Heart left ventricle (tissue), 16 donors: ENCODE results near the gene OGFR. TPM values are rescaled to one million over a fixed set of nuclear protein-coding genes. Genes with fewer than 3 reads are reported as not detected.

Experiments used
- ATAC-seq, 4 donors: fragments of 200-7000 bp; cut with Tn5 transposase; one replicate each; pipeline ENCODE4 v1.9.1; 2020 to 2022; ENCODE audit warnings: moderate library complexity in 4 of 4, mild to moderate bottlenecking in 3 of 4, moderate number of reproducible peaks in 1 of 4
- DNase-seq, 5 donors: peaks; one replicate each; pipeline ENCODE4 v3.0.0-alpha.2; 2020
- H3K27ac ChIP-seq, 12 donors: fragments of 200-600 bp; sonication (generic) in 4 of 12; one replicate each; pipeline versions ENCODE4 v1.5.0 to v1.8.0; 2016 to 2022; ENCODE audit warnings: mild to moderate bottlenecking in 2 of 12
- H3K27me3 ChIP-seq, 9 donors: fragments of 200-600 bp; sonication (generic) in 2 of 9; one replicate each; pipeline versions ENCODE4 v1.5.1 to v1.8.0; 2016 to 2022; ENCODE audit warnings: mild to moderate bottlenecking in 3 of 9
- H3K36me3 ChIP-seq, 9 donors: fragments of 200-600 bp; sonication (generic) in 2 of 9; one replicate each; pipeline versions ENCODE4 v1.5.0 to v1.8.0; 2018 to 2022; ENCODE audit warnings: mild to moderate bottlenecking in 2 of 9
- H3K4me1 ChIP-seq, 12 donors: fragments of 200-600 bp; sonication (generic) in 4 of 12; one replicate each; pipeline versions ENCODE4 v1.5.0 to v1.8.0; 2016 to 2022; ENCODE audit warnings: mild to moderate bottlenecking in 3 of 12
- H3K4me3 ChIP-seq, 12 donors: fragments of 200-600 bp; sonication (generic) in 4 of 12; one replicate each; pipeline versions ENCODE4 v1.5.0 to v1.8.0; 2017 to 2022; ENCODE audit warnings: mild to moderate bottlenecking in 9 of 12, moderate library complexity in 4 of 12
- H3K9me3 ChIP-seq, 12 donors: fragments of 200-600 bp; sonication (generic) in 4 of 12; one replicate each; pipeline versions ENCODE4 v1.5.0 to v1.8.0; 2016 to 2022; ENCODE audit warnings: mild to moderate bottlenecking in 1 of 12
- POLR2A ChIP-seq, 2 donors: fragments of 450-650 bp; IDR thresholded peaks; one replicate each; pipeline ENCODE4 v1.6.1; 2017; ENCODE audit warnings: antibody characterized with exemption in 2 of 2, mild to moderate bottlenecking in 2 of 2, moderate library complexity in 2 of 2
- WGBS, 4 donors: extraction: QIAGEN DNeasy Blood & Tissue Kit in 2 of 4; methylation state at CpG; one replicate each; pipeline versions ENCODE4 v1.1.5 to v1.1.7; 2013 to 2018; 5-methylcytosine and 5-hydroxymethylcytosine counted together
- intact Hi-C, 10 donors: fragments of 100-400 bp; cut with DNase I; formaldehyde crosslinking; loops; one replicate each; pipeline versions ENCODE4 v1.11.1 to v1.14.2; 2022
- polyA plus RNA-seq, 2 donors: library from polyadenylated mRNA; stranded (reverse); fragments of 200-250 nt; gene quantifications; one replicate each; pipeline ENCODE4 v1.2.3, GENCODE V29; 2013
- total RNA-seq, 9 donors: library from RNA; depleted of rRNA in 2 of 9; stranded (reverse); fragments of >200 nt in 2 of 9; fragmentation: NEBNext Ultra II Directional in 3 of 9; extraction: Animal tissue kit (Norgen Biotek cat#: 25700) in 3 of 9; gene quantifications; one replicate each; pipeline versions ENCODE4 v1.1.0 to v1.2.4, GENCODE V29; 2016 to 2023
- TF ChIP-seq, protein P1 (sequence below), 12 donors: fragments of 200-600 bp; sonication (generic) in 4 of 12; IDR thresholded peaks; one replicate each; pipeline versions ENCODE4 v1.5.0 to v1.8.0; 2018 to 2022; ENCODE audit warnings: antibody characterized with exemption in 12 of 12, mild to moderate bottlenecking in 5 of 12
- donor health status: ischemic (EF 13 %, LVEDD 7.1; RV severe dilation, severe dysfunction).
- donor health status: healthy with polysubstance abuse.
- donor health status: DM: no; HTN: yes; CAD: no.
- donor health status: DM: no; HTN: no; CAD: no.
- donor health status: ischemic (EF 25% LVEDD 6.9; RV normal size, moderate dysfunction).
- donor health status: ischemic (EF 25% LVEDD 5.7; RV mildly dilated, moderate dysfunction).
- donor health status: healthy.
- donor health status: DM: yes; HTN: yes; CAD: no.
- donor health status: ischemic (EF 35%, LVEDD 5.7; RV mildly dilated, moderate dysfunction).
- donor health status: nonischemic (EF 11% LVEDD 7.7; RV severe dilation, severe dysfunction).
- donor health status: DM: yes; HTN: yes; CAD: no.
- donor health status: PGD.
- donor health status: ischemic (EF 29% LVEDD 5.4; RV normal size, mild dysfunction).
- donor health status: nonischemic (EF 23%, LVEDD 6.1; RV moderate dilation, normal function).

Gene OGFR
- total and polyA plus RNA-seq, 11 donors: 14.9 to 46.9 (median 21.2) TPM

DNA sequence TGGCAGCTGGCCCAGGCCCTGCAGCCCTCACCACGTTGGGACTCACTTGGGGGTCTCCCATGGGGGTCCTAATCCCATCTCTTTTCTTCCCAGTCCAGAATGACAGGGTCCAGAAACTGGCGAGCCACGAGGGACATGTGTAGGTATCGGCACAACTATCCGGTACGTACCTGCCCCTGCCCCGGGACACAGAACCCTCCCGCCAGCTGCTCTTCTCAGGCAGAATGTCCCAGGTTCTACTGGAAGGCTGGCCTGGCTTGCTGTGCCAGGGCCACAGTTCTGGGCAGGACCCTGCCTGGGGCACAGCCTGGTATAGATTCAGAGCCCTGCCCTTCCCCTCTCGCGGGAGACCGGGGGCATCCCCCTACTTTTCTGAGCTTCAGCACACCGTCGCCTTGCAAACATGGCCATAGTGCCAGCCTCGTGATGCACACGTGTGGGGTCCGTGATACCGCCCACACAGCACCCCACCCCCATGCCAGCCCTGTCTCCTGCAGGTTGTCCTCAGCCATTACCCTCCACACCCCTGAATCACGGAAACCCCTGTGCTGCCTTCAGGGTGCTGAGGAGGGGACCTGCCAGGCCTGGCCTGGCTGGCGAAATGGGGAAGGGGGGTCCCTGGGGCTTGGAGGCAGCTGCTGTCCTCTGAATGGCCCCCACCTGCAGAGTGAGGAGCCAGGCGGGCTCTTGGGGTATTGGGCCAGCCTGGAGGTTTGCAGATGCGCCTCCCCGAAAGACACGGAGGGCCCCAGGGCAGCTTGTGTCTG is 3.0 kb downstream of the OGFR start:
- H3K4me1 ChIP-seq: peaks cover 0 to 49% (median 33%) of the 10 kb centered on the region in 12 donors
- ATAC-seq (no peak), DNase-seq (no peak)
- WGBS, 4 donors: 84 to 90% (median 86%) methylated on average over 23 of the region's 23 CpGs
- H3K36me3 ChIP-seq: peaks cover 4 to 64% (median 52%) of the 10 kb centered on the region in 9 donors
- no peak for TF ChIP-seq POLR2A (IDR thresholded peaks at IDR 0.05)
- TF ChIP-seq, protein P1, sequence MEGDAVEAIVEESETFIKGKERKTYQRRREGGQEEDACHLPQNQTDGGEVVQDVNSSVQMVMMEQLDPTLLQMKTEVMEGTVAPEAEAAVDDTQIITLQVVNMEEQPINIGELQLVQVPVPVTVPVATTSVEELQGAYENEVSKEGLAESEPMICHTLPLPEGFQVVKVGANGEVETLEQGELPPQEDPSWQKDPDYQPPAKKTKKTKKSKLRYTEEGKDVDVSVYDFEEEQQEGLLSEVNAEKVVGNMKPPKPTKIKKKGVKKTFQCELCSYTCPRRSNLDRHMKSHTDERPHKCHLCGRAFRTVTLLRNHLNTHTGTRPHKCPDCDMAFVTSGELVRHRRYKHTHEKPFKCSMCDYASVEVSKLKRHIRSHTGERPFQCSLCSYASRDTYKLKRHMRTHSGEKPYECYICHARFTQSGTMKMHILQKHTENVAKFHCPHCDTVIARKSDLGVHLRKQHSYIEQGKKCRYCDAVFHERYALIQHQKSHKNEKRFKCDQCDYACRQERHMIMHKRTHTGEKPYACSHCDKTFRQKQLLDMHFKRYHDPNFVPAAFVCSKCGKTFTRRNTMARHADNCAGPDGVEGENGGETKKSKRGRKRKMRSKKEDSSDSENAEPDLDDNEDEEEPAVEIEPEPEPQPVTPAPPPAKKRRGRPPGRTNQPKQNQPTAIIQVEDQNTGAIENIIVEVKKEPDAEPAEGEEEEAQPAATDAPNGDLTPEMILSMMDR (IDR thresholded peaks at IDR 0.05): no peak
- H3K9me3 ChIP-seq: no peaks in the 10 kb centered on the region
- intact Hi-C loops: loop anchor here (1.0 to 10.0 kb wide), 8 partner anchors 130 to 503 kb away; partner anchors contain the start of gene ADRM1 (in 1 of the 10)
- no peaks in the 10 kb centered on the region for H3K27me3 ChIP-seq
- no peak overlapping the region for H3K27ac ChIP-seq
- no peak overlapping the region for H3K4me3 ChIP-seq

DNA sequence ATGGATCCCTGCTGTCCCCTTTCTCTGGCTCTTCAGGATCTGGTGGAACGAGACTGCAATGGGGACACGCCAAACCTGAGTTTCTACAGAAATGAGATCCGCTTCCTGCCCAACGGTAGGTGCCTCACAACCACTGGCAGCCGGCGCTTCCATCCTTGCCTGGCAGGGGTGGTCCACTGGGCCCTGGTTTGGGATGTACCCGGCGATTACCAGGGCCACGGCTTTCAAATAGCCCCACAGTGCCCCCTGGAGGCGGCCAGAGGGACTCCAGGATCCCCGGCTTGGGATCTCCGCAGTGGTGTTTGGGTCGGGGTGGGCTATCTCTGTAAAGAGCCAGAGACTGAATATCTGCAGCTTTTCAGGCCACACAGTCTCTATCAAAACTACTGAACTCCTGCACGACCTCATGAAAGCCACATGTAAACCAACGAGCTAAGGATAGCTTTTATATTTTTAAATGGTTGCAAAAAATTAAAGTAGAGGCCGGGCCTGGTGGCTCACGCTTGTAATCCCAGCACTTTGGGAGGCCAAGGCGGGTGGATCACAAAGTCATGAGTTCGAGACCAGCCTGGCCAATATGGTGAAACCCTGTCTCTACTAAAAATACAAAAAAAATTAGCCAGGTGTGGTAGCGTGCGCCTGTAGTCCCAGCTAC is 3.7 kb downstream of the OGFR start:
- H3K27me3 ChIP-seq: no peaks in the 10 kb centered on the region
- intact Hi-C loops: loop anchor here in 8 of 10 donors (1.0 to 10.0 kb wide), 8 partner anchors 131 to 504 kb away; partner anchors contain the start of gene ADRM1 (in 1 of the 8)
- H3K27ac ChIP-seq: no peak overlapping the region
- TF ChIP-seq POLR2A (IDR thresholded peaks at IDR 0.05): no peak
- TF ChIP-seq, protein P1 (IDR thresholded peaks at IDR 0.05): peak; percentile 91 to 96 (median 94)
- 40 to 46% (median 45%) methylated on average over 21 of the region's 21 CpGs for WGBS, 4 donors
- ATAC-seq (peak; percentile 27 to 67 (median 46)), DNase-seq (peak; percentile 62 to 88 (median 67))
- peaks cover 0 to 44% (median 33%) of the 10 kb centered on the region in 12 donors for H3K4me1 ChIP-seq
- H3K4me3 ChIP-seq: no peak overlapping the region
- no peaks in the 10 kb centered on the region for H3K9me3 ChIP-seq
- peaks cover 4 to 68% (median 55%) of the 10 kb centered on the region in 9 donors for H3K36me3 ChIP-seq

DNA sequence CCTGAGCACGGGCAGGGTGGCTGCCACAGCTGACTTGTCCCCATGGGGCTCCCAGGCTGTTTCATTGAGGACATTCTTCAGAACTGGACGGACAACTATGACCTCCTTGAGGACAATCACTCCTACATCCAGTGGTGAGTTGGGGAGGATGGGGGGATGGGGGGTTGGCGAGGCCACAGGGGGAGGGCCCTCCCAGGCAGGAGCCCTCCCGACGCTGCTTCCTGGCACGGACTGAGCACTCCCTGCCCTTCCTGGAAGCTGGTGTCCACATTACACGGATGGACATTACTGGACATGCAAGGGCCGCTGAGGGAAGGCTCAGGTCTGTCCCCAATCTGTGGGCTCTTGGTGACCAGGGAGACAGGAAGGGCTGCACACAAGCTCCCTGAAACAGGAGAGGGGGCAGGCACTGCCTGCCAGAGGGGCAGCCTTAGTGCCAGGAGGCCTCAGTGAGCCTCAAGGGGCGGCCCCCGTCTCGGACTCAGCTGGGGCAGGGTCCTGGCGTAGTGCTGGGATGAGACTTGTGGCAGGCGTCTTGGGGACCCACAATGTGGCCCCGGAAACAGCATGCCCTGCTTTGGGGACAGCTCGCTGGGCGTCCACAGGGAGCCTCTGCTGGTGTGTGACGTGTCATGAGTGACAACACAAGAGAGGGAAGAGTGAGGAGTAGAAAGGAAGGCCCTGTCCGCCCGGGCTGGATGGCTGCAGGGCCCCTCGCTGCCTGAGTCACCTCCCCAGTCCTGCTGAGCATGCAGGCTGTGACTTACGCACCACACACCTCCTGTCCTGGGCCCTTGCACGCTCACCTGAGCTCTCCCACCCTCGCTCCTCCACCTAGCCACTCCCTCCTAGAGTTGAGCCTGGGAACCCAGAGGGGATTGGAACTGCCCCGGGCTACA is 5.1 kb downstream of the OGFR start:
- Histone ChIP-seq H3K4me1 (peaks cover 0 to 35% (median 26%) of the 10 kb centered on the region in 12 donors), H3K4me3 (no peak overlapping the region), H3K36me3 (peaks cover 4 to 75% (median 58%) of the 10 kb centered on the region in 9 donors), H3K9me3 (no peaks in the 10 kb centered on the region), H3K27me3 (peaks cover 0 to 5% (median under 1%) of the 10 kb centered on the region in 9 donors), H3K27ac (no peak overlapping the region)
- intact Hi-C loops: loop anchor here in 7 of 10 donors (2.0 to 10.0 kb wide), 7 partner anchors 132 to 505 kb away; partner anchors contain the start of gene ADRM1 (in 1 of the 7)
- no peak for DNase-seq
- no peak for TF ChIP-seq POLR2A (IDR thresholded peaks at IDR 0.05)
- TF ChIP-seq, protein P1 (IDR thresholded peaks at IDR 0.05): no peak
- WGBS, 4 donors: 91 to 97% (median 92%) methylated on average over 21 to 24 of the region's 24 CpGs
- no peak for ATAC-seq
